CD4-positive, alpha-beta T cell treated with Interleukin-1 beta for 1 hour (primary cell): ENCODE results near the gene PDE4C.
"Not testable (repeated sequence)": the region's sequence is repeated elsewhere in the genome, so short reads cannot be mapped to it uniquely, and the experiment has no call there.

ENCODE experiments used
- DNase-seq, 2 donors: peaks; one replicate each; pipeline ENCODE4 v3.0.0-alpha.2; 2020 to 2022

Gene PDE4C

DNA sequence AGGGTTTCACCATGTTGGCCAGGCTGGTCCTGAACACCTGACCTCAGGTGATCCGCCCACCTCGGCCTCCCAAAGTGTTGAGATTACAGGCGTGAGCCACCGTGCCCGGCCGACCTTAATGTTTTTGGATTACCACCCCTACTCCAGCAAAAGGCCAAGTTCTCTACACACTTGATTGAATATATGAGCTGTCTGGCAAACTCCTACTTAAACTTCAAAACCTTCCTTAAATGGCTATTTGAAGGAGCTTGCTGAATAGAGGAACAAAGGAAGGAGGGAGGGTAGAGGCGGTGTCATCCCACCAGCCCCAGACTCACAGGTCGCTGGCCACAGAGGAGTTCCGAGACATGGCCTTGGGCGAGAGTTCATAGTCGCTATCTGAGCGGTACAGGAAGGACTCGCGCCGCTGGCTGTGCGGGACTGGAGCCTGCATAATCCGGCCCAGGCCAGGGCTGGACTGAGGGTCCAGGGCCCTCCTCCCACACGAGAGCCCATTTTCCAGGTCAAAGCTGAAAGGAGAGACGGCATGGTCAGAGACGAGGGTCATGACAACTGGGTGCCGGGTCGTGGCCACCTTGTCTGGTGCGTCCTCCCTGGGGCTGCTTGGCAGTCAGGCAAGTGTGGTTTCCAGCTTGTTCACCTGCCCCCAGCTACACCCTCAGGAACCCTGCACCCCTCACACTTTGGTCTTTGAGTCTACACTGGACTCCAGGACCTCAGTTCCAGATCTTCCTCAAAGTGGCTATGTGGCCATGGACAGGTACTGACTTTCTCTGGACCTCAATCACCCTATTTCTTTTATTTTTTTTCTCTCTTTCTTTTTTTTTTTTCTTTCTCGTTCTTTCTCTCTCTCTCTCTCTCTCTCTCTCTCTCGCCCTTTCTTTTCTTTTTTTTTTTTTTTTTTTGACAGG lies 4.2 kb downstream of the PDE4C start:
- no peak for DNase-seq

DNA sequence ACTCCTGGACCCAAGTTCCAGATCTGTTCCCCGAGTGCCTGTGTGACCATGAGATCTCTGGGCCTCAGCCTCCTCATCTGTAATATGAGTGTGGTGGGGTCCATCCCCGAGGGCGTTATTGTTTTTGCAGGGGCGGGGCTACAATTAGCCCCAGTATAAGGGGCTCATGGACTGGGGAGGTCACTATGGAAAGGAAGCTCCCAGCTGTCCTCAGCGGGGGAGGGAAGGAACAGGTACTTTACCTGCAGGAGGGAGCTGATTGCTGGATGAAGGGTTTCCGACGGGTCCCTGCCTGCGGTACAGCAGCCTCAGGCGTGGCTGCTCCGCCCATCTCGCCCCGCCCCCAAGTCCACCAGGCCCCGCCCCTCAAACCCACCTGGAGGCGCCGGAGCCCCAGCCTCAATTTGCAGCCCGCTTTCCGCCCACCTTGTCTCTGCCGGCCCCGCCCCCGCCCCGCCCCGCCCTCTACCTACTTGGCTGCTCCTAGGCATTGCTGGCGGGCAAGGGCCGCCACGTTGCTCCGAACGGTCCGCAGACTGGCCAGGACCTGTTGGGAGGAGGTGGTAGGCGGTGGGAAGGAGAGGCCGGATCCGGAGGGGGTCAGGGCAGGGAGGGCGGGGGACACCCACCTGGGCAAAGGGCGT lies 5.5 kb downstream of the PDE4C start:
- no peak for DNase-seq

DNA sequence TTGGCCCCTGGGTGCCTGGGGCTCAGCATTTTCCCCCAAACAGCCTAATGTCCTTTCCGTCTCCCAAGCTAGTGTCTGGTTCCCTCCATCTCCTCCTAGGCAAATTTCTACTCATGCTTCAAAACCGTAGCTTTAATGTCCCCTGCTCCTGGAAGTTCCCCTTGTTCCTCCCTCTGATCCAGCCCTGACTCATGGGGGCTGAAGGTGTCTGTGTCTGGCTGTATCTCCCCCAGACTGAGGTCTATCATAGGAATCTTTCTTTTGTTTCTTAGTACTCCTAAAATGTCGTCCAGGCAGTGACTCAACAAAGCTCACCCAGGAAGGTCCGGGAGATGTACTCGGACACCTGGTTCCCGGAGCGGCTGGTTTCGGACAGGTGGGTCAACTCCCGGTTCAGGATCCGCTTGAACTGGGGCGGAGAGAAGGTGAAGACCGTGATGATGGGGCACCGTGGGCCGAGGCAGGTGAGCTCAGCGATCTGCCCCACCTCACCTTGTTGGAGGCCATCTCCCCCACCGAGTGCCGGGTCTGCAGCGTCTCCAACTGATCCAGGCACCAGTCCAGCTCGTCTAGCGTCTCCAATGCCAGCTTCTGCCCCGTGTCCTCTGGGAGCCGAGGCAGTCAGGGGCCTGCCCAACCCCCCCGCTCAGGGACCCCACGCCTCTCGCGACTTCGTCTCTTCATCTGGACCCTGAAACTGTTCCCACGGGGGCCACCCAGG lies 6.2 kb downstream of the PDE4C start:
- DNase-seq: no peak

DNA sequence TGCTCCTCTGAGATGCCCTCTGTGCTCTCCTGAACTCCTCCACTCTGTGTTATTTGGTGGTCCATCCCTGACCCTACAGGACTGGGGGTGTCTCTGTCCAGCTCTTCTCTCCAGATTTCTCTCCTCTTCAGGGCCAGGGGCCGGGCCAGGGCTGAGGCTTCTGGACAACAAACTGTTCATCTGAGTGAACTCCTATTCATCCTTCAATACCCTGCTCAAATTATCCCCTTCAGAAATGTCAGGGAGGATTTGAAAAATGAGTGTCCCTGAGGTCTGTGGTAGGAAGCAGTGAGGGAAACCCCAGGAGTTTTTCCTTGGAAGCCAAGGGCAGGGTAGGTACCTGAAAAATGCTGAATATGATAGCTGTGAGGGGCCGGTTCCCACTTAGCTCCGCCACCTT lies 7.6 kb downstream of the PDE4C start:
- no peak for DNase-seq

DNA sequence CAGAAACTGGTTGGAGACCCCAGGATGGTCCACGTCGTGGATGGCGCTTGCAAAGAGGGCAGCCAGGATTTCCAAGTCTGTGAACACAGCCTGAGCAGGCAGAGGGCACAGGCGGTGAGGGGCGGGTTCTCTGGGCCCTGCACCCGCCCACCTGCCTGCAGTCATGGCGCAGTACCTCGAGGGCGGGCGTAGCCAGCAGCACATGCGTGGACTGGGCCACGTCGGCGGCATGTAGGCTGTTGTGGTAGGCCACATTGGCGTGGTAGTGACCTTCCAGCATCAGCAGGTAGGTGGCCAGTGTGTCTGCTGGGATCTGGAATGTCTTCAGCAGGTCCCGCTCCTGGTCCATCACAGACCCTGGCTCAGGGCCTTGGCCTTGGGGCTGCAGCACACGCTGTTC lies 8.1 kb downstream of the PDE4C start:
- no peak for DNase-seq

DNA sequence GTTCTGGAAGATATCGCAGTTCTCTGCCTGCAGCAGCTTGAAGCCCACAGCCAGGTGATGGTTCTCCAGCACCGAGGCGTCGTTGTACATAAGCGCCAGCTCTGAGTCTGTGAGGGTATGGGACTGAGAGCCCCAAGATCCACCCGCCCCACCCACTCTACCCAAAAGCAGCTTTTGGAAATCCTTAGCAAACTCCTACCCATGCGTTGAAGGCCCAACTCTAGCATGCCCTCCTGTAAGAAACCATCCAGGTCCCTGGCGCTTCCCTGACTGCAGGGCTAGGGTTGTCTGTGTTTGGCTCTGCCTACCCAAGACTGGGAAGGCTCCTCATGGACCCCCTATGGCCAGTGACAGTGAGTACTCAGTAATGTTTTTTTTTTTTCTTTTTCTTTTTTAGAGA lies 9.4 kb downstream of the PDE4C start:
- no peak for DNase-seq

DNA sequence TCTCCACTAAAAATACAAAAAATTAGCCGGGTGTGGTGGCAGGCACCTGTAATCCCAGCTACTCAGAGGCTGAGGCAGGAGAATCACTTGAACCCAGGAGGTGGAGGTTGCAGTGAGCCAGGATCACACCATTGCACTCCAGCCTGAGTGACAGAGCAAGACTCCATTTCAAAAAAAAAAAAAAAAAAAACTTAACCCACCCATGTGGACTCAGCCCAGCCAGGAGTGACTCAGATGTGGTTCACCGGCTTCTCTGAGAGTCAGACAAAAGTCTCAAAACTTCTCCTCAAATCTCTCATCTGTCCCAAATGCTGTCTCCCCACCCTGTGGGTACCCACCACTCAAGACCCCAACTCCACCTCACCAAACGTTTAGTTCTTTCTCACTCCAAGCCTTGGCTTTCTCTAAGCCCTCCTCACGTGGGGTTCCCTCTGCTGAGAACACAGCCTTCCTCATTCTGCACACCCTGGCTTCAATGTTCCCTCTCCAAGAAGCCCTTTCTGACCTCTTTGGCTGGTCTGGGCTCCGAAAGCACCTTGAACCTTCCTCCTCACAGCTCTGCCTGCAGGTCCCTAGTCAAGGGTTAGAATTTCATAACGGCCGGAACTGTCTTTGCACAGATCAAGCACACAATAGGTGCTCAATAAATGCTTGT lies 11.3 kb downstream of the PDE4C start:
- no peak for DNase-seq

DNA sequence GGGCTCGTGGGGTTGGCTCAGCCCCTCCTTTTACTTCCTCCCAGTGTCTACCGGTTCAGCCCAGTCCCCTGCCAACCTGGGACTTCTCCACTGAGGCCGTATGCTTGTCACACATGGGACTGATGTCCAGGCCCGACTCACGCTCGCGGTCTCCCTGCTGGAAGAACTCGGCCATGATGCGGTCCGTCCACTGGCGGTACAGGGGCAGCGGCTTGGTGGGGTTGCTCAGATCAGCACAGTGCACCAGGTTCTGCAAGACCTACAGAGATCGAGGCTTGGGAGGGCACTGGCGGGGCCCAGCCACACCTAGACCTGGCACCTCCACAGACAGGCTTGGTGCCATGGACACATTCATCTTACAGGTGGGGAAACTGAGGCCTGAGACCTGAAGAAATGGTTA lies 14.6 kb downstream of the PDE4C start:
- no peak for DNase-seq

DNA sequence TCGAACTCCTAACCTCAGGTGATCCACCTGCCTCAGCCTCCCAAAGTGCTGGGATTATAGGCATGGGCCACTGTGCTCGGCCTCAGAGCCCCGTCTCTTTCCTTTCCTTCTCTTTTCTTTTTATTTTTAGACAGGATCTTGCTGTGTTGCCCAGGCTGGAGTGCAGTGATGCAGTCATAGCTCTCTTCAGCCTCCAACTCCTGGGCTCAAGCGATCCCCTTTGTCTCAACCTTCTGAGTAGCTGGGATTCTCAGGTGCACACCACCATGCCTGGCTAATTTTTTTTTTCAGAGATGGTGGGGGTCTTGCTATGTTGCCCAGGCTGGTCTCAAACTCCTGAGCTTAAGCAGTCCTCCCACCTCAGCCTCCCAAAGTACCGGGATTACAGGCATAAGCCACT lies 16.3 kb downstream of the PDE4C start:
- DNase-seq: not testable (repeated sequence)

DNA sequence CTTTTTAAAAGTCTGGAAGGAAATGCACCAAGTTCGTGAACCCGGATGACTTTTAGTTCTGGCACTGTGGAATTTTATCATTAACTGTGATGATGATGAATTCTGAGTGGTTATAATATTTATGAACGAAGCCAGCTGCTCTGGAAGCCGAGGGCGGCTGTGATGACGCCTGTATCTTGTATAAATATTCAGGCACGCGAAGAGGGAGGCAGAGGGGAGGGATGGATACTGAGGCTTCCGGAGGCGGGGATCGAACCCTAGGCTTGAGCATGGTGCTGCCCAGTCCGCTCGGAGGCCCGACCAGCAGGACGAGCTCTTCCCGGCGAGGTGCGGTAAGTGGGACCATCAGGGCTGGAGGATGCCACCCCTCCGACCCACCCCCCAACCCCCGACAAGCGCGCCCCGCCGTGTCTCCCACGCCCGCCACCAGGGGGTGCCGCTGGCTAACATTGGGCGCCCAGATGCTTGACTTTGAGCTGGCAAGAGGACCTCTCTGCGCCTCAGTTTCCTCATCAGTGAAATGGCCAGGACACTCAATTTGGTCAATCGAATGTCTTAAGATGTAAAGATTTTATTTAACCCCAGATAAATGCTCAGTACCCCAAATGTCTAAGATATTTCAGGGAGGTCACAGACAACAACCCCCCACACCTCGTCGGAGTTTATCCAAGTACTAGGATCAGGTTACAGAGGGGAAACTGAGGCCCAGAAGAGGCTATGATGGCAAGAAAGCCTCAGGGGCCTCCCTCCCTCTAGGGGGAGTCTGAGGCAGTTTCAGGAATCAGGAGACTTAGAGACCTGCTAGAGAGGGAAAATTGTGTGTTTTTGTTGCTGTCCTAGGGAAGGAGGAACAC lies 17.9 kb downstream of the PDE4C start:
- peak; percentile 43 to 56 for DNase-seq

DNA sequence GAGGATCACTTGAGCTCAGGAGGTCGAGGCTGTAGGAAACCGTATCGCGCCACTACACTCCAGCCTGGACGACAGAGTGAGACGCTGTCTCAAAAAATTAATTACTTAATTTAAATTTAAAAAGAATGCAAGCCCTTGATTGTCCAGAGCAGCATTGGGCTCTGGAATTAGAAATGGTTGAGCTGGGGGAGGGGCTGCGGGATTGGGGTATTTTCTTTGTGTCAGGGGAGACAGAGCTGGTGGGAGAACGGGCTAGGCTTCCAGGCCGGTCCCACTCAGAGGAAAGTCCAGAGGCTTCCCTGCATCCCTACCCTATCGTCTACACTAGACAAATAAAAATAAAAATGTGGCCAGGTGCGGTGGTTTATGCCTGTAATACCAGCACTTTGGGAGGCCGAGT lies 20.2 kb downstream of the PDE4C start:
- no peak for DNase-seq

DNA sequence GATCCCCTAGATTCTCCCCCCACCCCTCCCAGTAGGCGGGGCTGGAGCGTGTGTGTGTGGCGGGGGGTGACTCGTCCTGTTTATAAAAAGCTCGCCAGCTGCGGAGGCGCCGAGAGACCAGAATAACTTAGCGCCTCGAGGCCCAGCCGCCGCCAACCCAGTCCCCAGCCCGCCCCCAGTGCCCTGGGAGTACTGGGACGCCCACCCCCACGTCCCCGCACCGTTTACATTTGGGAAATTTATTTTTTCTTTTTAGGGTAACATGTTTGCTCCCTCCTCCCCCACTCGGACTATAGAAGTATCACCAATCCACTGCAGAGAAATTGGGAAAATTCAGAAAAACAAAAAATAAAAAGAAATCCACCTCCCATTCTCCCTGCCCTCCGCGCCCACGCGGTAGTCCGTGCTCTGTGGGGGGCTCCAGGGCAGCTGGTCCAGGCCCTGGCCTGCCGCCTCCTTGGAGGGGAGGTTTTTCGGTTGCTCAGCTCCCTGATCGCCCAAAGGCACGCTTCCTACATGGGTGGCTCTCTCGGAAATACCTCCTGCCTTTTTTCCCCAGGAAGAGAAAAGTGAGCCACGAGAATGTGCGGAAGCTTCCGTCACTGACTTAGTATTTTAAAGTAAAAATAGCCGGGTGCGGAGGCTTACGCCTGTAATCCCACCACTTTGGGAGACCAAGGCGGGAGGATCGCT lies 20.9 kb downstream of the PDE4C start:
- DNase-seq: peak; percentile 61 to 76

DNA sequence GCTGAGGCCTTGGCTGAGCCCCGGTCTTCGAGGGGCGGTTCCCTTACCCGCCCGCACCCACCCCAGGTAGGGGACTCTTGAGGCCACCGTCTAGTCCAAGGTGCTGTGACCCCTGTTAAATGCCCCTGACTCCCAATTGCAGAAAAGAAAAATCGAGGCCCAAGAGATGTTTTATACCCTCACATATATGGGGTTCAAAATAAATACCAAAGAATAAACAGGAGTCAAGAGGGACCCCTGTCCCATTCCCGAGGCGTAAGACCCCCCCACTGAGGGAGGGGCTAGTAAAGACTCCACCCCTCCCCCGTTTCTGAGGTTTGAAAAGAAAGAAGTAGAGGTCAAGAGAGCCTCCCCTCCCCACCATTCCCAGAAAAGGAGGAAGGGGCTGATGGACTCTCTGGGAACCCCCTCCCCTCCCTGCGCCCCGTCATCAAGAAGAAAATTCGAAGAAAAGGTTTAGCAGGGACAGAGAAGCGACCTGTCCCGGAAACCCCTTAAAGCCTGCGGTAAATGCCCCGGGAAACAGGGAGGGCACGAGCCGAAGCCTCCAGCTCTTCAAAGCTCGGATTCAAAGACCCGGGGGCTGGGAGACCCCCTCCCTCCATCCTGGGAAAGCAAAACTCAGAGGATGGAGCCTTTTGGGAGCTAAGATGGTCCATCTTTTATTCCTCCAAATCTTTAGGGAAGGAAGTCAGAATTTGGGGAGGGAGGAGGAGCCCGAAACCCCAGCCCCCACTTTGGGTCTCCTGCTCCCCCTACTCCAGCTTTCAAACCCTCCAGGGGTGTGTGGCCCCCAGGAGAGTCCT lies 21.6 kb downstream of the PDE4C start:
- DNase-seq: no peak

DNA sequence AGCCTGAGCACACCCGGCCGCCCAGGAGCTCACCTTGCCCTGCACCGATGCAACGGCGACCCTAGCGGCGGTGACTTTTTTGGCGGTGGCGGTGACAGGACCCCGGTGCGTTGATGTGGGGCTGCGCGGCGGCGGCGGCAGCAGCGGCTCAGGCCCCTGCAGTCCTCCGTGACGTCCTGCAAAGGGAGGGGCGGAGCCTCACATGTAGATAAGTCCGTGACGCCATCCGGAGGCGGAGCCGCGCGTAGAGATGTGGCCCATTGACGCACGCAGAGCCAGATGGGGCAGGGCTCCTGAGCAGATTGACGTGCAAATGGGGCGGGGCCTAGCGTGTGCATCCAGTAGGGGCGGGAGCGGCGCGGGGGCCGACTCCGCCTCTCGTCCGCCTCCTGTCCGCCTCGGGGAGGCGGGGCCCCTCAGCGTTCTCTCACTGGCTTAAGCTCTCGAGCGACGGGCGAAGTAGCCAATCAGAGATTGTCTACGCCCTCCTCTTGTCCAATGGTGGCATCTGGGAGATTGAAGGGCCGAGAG lies 22.3 kb downstream of the PDE4C start, which contains the start of gene RAB3A:
RAB3A (minus strand) TSS at position 180 of the 531 bp plus-strand sequence. CDS start 1,302 bp downstream, outside the sequence.
- DNase-seq: peak; percentile 99 to 100

DNA sequence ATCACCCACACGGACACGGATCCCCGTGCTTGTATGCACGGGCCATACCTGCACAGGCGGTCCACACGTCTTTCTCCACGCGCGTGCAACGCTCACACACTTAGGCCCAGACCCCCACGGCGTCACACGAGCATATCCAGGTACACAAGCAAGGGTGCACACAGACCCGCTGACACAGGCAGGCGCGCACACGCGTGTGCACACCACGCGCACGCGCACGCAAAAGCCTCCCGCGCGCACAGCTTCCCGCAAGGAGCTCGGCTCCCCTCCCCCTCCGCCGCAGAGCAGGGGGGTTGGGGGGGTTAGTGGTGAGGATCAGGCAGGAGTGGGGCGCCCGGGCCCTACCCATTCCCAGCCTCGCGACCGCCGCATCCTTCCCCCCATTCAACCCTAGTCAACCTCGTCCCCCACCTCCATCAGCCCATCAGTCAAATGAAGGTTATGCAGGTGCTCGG lies 22.8 kb downstream of the PDE4C start:
- peak in 1 of 2 donors; percentile 51 for DNase-seq

DNA sequence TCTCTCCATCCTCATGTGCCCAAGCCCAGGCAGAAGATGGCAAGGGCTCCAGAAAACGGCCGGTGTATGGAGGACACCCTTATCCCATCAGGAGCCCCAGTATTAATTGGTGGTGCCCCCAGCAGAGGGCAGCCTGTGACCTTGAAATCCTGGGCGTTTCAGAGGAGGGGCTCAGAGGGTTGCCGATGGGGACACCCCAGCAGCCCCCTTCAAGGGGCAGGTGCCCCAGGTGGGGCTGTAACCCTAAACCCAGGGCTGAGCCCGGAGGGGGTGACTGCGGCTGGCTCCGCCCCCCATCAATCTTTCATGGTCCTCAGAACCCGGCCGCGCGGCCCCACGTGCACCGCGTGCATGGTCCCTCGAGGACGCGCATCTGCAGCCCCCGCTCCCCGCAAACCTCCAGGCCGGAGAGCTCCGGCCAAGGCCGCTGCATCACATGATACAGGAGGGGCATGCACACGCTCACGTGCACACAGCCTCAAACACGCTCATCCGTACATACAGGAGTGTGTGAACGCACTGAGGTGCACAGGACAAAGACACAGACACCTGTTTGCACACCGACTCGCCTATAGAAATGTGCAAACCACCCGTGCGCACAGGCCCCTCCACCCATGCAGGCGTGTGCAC lies 23.3 kb downstream of the PDE4C start:
- peak in 1 of 2 donors; percentile 39 for DNase-seq

DNA sequence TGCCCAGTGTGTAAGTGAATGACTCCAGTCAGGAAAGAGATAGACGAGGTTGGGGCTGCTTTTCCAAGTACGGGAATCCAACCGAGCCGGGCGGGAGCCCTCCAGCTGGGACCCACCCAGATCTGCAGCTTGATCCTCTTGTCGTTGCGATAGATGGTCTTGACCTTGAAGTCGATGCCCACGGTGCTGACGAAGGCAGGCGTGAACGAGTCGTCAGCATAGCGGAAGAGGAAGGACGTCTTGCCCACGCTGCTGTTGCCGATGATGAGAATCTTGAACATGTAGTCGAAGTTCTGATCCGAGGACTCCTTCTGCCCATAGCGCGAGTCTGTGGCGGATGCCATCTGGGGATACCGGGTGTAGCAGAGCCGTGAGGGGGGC lies 23.9 kb downstream of the PDE4C start:
- DNase-seq: no peak

DNA sequence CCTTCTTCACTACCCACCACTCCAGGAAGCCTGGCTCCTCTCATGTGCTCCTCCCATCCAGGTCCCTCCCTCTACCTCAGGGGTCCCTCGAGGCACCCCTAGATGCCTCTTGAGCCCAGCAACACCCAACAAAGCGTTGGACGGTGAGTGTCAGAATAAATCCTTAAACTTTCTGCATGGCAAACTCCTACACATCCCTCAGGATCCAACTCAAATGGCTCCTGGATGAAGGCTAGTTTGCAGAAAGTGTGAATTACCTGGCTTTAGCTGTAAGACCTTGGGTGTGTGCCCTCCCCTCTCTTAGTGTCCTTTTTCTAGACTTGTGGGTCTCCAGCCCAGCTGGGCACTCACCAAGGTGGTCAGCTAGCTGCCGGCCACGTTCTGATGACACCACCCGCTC lies 27.9 kb downstream of the PDE4C start:
- DNase-seq: no peak

DNA sequence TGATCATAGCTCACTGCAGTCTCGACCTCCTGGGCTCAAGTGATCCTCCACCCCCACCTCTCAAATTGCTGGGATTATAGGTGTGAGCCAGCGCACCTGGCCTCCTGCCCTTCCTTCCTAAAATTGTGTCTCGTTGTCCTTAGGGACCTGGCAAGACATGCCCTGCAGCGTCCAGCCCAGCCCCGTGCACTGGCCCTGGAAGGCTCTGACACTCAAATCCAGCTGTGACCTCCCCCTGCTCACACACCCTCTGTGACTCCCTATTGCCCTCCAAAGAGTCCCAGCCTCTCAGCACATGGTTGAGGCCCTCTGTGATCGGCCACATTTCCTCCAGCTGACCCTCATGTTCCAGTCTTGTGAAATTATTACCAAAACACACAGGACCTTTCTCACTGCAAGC lies 28.3 kb downstream of the PDE4C start:
- no peak for DNase-seq

DNA sequence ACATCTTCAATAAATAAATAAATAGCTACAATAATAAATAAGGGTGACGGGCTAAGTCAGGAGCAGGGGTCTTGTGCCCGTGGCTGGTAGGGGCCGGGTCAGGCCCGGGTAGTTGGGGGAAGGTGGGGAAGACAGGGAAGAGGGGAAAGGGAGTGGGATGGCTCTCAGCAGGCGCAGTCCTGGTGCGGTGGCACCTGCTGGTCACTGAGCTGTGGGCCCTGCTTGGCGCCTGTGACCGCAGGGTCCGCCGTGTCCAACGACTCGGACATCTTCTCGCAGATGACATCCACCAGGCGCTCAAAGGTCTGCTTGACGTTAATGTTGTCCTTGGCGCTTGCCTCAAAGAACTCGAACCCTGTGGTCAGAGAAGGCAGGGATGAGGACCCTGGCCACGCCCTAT lies 28.9 kb downstream of the PDE4C start:
- DNase-seq: no peak
